Measurements from ENCODE around the gene ZNF141.

GRCh38 chr4:338759-339097 lies 1.1 kb downstream of the ZNF141 start:
- TF ChIP-seq TCF4 (CRISPR knock-in tag; IDR thresholded peaks at IDR 0.05; ENCODE audit: borderline replicate concordance) = no peak
- no peak for TF ChIP-seq PATZ1 (CRISPR knock-in tag; IDR thresholded peaks at IDR 0.05; ENCODE audit: borderline replicate concordance)
- TF ChIP-seq PPARA (CRISPR knock-in tag; IDR thresholded peaks at IDR 0.05; ENCODE audit: borderline replicate concordance) = no peak
- TF ChIP-seq ARNTL (CRISPR knock-in tag; IDR thresholded peaks at IDR 0.05; ENCODE audit: borderline replicate concordance, low read depth) = no peak
- no peak for TF ChIP-seq CSRNP3 (CRISPR knock-in tag; IDR thresholded peaks at IDR 0.05)
- TF ChIP-seq ZFP30 (CRISPR knock-in tag; IDR thresholded peaks at IDR 0.05) = no peak
- TF ChIP-seq TSHZ2 (CRISPR knock-in tag; IDR thresholded peaks at IDR 0.05) = no peak
- TF ChIP-seq RARB (CRISPR knock-in tag; IDR thresholded peaks at IDR 0.05) = no peak
- no peak for TF ChIP-seq TOX (CRISPR knock-in tag; IDR thresholded peaks at IDR 0.05; ENCODE audit: borderline replicate concordance)
- TF ChIP-seq ZFP3 (CRISPR knock-in tag; IDR thresholded peaks at IDR 0.05) = no peak
- TF ChIP-seq POU6F1 (CRISPR knock-in tag; IDR thresholded peaks at IDR 0.05; ENCODE audit: borderline replicate concordance, low read depth) = no peak
- TF ChIP-seq BACH2 (CRISPR knock-in tag; IDR thresholded peaks at IDR 0.05; ENCODE audit: borderline replicate concordance) = no peak
- TF ChIP-seq CREB5 (CRISPR knock-in tag; IDR thresholded peaks at IDR 0.05; ENCODE audit: low read depth) = no peak

Measured in SK-N-SH treated with all-trans-retinoic acid at 6 μM for 48 hours (cell line).